Stimulated activated CD8-positive, alpha-beta memory T cell treated with anti-CD3 and anti-CD28 coated beads, Interleukin-4, amount 100 ng/mL, for 24 hours (primary cell): ENCODE measurements around the gene CLIP3.
"Not testable (repeated sequence)": the region's sequence is repeated elsewhere in the genome, so short reads cannot be mapped to it uniquely, and the experiment has no call there.

ENCODE experiments used
- DNase-seq: peaks from one replicate; pipeline ENCODE4 v3.0.0-alpha.2; 2020; ENCODE audit warnings: low read depth

Gene CLIP3, protein sequence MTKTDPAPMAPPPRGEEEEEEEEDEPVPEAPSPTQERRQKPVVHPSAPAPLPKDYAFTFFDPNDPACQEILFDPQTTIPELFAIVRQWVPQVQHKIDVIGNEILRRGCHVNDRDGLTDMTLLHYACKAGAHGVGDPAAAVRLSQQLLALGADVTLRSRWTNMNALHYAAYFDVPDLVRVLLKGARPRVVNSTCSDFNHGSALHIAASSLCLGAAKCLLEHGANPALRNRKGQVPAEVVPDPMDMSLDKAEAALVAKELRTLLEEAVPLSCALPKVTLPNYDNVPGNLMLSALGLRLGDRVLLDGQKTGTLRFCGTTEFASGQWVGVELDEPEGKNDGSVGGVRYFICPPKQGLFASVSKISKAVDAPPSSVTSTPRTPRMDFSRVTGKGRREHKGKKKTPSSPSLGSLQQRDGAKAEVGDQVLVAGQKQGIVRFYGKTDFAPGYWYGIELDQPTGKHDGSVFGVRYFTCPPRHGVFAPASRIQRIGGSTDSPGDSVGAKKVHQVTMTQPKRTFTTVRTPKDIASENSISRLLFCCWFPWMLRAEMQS

DNA sequence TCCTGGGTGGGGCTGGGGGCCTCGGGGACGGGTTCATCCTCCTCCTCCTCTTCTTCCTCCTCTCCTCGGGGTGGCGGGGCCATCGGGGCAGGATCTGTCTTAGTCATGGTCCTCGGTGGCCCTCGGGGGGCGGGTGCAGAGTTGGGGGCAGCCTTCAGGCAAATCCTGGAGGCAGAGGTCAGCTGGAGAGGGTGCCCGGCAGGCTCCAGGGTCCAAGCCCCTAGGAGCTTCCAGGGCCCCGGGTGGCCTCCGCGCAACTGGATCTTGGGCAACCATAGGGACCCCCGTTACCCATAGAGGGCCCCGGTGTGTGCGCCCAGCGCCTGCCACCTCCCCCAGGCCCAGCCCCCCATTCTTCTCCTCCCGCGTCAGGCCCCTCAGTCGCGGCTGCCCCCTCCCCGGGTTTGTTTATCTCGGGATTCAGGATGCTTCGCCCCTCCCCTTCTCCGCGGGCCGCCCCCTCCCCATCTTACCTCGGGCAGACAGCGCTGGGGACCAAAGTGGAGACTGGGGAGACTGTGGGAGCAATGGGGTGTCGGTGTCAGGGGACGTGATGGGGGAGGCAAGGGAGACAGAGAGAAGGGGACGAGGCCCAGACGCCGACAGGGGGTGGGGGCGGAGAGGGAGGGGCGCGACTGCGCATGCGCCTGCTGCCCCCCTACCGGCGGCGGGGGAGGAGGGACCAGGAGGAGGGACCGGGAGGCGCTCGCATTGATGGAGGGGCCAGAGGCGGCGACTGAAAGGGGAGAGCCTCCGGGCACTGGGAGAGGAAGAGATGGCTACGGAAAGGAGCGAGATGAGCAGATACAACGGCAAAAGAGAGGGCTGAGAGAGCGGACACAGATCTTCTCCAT is at the start of gene CLIP3:
Gene CLIP3, minus strand, starts transcription at position 623 of the 854 bp plus-strand sequence. Its CDS starts 516 bp downstream, at position 107.
- DNase-seq, result peak; percentile 34

DNA sequence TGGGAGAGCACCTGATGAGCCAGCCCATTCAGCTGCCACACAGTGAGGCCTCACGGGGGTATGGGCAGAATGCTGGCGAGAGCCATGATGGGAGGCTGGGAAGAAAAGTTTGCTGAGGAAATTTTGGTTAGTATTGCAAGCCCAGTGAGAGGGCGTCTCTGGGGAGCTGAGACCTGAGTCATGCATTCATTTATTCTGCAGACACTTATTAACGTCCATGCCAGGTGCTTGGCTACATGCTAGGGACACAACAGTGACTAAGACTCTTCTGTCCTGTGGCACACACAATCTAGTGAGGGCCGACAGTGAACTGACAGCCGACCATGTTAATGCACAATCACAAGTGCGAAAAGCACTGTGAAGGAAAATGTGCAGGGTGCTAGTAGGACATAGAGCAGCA is 49.2 kb upstream of the CLIP3 start:
- no peak for DNase-seq

DNA sequence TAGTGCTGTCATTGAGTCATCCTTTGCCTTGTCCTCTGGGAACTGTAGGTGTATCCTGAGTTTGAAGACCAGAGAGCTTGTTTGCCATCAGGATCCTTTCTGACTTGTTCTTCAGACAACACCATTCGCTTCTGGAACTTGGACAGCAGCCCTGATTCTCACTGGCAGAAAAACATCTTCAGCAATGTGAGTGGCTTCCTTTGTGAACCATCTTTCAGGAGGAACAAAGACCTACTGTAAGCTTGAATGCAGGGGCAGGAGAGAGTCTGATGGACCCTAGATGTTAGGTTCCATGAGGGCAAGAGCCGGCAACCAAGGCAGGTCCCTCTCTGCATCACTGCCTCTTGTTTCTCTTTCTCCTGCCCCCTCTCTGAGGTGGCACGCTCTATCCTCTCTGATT is 48.7 kb upstream of the CLIP3 start:
- DNase-seq, result no peak

DNA sequence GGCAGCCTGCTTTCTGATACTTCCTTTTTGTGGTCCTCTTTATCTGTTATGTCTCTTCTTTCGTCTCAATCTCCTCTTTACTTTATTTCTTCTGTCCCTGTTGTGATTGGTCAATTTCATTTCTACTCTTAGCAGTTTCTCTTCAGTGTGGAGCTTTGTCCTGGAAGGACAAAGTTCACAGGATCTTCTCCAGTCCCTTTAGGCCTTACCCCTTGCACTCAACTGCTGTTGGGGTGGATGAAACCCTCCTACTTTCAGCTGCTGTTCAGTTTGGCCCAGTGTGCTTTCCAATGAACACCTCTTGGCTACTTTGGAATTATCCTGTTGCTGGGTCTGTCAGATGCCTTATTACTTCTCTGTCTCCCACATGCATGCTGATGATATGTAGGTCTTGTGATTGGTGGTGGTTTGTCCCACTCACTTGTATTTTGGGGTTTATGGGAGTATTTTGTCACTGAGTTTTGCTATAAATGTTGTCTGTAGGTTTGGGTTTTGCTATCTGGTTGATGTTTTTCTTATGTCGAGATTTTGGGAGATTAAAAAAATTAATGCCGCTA is 46.8 kb upstream of the CLIP3 start:
- DNase-seq, result no peak

DNA sequence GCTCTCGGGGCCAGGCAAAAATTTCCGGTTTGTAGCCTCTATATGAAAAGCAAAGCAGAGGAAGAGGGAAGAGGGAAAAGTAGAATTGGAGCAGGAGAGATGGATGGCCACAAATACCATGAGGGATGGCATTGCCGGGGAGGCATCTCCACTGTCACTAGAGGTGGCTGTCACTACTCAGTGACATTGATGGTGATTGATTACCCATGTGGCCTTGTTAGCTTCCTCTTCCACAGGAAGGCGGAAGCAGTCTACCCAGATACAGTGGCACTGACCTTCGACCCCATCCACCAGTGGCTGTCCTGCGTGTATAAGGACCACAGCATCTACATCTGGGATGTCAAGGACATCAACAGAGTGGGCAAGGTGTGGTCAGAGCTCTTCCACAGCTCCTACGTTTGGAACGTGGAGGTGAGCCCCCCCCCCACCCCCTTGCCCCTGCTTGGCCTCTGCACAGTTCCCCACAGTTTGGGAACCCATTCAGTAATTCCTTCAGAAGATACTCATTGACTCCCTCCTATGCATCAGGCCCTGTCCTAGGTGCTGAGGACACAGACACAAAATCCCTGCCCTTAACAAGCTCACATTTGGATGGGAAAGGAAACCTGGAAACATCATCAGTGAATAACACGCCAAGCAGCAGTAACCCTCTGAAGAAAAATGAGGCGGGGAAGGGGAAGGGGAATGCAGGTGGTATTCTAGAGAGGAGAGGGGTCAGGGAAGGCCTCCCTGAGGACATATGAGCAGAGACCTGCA is 40.6 kb upstream of the CLIP3 start:
- no peak for DNase-seq

DNA sequence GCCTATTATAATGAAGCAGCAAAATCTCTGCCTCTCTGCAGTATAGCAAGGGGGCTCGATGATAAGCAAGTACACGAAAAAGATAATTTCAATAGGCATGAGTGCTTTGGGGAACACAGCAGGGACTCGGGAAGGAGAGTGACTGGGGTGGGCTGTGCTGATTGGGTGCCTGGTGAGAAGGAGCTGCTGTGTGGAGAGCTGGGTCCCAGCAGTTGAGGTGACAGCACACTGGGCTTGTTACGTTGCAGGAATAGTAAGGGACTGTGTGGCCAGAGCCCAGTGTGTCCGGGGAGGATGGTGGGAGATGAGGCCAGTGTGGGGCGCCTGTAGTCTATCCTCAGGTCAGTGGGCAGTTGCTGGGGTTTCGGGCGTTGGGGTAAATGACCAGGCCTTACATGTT is 39.4 kb upstream of the CLIP3 start:
- no peak for DNase-seq

DNA sequence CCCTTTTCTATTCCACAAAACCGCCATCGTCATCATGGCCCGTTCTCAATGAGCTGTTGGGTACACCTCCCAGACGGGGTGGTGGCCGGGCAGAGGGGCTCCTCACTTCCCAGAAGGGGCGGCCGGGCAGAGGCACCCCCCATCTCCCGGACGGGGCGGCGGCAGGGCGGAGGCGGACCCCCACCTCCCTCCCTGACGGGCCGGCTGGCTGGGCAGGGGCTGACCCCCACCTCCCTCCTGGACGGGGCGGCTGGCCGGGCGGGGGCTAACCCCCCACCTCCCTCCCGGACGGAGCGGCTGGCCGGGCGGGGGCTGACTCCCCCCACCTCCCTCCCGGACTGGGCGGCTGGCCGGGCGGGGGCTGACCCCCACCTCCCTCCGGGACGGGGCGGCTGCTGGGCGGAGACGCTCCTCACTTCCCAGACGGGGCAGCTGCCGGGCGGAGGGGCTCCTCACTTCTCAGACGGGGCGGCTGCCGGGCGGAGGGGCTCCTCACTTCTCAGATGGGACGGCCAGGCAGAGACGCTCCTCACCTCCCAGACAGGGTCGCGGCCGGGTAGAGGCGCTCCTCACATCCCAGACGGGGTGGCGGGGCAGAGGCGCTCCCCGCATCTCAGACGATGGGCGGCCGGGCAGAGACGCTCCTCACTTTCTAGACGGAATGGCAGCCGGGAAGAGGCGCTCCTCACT is 36.3 kb upstream of the CLIP3 start:
- DNase-seq, result not testable (repeated sequence)

DNA sequence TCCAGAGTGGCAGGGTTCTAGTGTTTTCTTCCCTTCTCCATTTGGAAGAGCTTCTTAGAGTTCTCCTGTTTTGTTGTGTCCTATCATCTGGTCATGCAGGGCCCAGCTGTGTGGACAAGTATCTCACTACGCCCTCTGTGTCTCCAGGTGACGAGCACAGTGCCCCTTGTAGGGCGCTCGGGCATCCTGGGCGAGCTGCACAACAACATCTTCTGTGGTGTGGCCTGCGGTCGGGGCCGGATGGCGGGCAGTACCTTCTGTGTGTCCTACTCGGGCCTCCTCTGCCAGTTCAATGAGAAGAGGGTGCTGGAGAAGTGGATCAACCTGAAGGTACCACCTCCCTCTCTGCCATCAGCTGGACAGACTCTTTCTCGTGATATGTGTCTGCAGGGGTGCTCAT is 35.0 kb upstream of the CLIP3 start:
- no peak for DNase-seq

DNA sequence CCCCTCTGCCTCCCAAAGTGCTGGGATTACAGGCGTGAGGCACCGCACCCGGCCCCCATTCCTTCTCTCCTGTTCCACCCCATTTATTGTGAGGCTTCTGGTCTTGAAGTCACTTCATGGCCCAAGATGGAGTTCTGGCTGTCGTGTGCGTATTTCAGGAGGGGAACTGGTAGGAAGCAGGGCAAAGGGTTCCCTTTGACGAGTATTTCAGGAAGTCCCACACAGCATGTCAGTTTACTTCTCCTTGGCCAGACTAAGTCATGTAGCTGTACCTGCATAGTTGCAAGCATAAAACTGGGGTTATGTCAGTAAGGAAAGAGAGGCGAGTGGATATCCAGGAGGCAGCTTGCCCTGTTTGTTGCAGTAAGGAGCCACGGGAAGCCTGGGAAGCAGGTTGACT is 32.2 kb upstream of the CLIP3 start:
- no peak for DNase-seq

DNA sequence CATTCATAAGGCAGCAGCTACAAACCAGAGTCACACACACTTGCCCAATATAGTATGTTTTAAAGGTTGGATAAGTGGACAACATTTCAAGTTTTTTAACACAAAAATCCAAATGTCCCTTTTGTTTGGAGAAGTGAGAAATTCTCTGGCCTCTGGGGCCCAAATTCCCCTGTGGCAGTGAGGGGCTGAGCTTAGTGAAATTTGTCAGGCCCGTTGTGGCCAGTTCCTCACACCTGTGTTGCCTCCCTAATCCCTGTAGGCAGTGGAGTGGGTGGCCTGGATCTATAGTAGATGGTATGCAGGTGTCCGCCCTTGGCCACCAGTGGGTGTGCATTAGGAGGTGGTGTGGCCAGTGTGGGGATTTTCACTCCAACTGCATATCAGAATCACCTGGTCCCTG is 28.7 kb upstream of the CLIP3 start:
- no peak for DNase-seq

DNA sequence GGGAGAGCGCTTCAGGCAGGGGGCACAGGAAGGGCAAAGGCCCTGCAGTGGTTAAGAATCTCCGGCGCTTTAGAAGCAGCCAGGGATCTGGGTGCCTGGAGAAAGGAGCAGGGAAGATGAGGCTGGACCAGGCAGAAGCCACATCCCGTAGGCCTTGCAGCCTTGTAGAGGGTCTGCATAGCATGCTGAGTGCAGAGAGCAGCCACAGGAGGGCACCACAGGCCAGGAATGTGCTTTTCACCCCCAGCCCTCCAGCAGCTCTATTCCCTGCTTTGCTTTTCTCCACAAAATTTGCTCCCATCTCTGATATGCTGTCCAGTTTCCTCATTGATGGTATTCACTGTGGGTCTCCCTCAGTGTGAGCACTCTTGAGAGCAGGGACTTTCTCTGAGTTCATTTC is 27.8 kb upstream of the CLIP3 start:
- DNase-seq, result peak; percentile 7

DNA sequence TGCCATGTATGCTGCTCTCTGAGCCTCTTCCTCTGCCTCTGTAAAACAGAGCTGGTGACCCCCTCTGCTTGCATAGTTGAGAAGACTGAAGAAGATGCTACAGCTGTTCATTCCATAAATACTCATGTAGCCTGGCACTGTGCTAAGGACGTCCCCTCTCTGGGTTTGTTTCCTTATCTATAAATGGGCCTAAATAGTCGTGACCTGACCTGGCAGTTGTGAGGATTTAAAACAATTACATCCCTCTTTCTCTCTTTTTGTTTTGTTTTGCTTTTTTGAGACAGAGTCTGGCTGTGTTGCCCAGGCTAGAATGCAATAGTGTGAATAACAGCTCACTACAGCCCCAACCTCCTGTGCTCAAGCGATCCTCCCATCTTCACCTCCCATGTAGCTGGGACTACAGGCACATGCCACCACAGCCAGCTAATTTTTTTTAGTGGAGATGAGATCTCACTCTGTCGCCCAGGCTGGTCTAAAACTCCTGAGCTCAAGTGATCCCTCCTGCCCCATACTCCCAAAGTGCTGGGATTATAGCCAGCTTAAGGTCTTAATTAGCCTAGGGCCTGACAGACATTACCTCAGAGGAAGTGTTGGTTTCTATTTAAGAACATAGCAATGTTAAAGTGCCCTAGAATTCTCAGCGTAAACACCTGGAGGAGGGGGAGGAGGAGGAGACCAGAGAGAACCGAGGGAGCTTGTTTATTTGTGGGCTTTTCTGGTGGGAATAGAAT is 26.7 kb upstream of the CLIP3 start:
- DNase-seq, result no peak

DNA sequence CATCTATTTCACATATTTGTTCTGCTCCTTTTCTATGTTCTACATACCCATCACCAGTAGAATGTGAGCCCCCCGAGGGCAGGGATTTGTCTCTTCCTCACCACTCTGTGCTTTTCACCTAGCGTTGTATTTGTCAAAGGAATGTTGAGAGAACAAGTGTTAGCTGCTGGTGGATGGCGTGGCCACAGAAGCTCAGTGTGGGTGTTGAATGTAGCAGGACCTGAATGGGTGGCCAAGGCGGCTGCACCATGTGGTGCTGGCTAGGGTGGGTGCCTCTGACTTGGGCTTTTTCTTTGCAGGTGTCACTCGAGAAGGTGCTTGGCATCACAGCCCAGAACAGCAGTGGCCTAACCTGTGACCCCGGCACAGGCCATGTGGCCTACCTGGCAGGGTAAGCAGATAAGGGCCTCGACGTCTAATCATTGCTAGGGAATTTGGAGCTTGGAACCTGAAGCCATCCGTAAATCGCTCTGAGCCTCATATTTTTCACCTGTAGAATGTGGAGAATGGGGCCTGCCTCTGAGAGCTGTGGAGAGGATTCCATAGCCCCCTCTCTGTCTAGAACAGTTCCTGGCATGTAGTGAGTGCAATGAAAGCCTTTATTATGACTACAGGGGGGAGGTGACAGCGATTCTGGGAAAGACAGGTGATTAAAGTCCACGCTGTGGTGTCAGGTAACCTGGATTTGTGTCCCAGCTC is 26.0 kb upstream of the CLIP3 start:
- no peak for DNase-seq

DNA sequence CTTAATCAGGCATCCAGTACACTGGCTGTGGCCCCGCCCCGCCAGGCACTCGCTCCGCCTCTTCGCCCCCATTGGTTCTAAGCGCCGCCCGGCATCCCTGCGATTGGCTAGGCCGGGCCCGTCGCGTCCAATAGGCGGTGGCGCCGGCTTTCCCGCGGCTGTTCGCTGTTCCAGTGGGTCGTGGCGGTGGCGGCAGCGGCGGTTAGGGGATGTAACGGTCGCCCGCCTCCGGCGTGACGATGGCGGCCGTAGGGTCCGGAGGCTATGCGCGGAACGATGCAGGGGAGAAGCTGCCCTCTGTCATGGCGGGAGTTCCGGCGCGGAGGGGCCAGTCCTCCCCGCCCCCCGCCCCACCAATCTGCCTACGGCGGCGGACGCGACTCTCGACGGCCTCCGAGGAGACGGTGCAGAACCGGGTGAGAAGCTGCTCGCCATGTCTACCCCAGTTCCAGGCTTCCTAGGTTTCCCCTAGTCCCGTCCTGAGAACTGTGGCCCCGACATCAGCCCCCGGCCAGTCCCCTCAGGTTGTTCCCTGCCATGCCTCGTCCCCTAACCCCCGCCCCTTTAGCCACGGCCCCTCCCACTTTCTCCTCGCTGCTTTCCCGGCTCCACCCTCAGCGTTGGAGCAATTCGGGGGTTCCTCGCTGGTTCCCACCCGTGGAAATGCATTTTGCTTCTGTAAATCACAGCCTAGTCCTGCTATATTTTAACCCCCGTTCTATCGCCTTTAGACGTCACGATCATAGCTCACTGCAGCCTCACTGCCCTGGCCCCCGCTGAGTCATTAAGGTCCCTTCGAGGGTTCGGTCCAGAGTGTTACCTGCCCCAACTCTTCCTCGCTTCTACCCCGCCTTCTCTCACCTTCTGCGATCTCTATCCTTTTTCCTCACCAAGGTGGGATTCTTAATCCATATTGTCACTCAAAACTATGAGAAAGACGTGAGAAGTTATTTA is 22.3 kb upstream of the CLIP3 start, which contains the start of gene WDR62:
Gene WDR62, plus strand, starts transcription at position 165 of the 954 bp plus-strand sequence. Its CDS starts 75 bp downstream, at position 240.
- DNase-seq, result peak; percentile 92

DNA sequence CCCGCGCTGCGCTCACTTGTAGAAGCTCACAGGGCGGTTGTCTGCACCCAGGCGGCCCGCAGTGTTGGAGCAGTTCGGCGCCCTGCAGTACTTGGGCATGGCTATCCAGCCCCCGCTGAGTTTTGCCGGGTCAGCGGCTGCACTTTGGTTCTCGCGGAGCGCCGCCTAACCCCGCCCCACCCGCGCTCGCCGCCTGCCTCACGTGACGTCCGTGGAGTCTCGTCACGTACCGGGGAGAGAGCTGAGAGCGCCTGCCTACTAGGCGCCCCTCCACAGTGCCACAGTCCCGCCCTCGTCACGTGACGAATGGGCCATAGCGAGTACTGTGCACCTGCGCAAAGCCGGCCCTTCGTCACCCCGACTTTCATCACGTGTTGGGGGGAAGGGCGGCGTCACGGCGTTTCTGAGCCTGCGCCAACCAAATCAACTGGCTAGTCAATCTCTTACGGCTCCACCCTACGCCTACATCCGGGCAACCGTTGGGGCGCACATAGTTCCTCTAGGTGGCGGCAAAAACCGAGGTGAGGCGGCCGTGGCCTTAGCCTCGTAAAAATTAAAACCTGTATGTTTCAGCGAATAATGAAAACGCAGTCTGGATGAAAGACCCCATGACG is 21.6 kb upstream of the CLIP3 start, which contains the start of gene THAP8:
Gene THAP8, minus strand, starts transcription at position 167 of the 614 bp plus-strand sequence. Its CDS starts 68 bp downstream, at position 99.
- peak; percentile 100 for DNase-seq

DNA sequence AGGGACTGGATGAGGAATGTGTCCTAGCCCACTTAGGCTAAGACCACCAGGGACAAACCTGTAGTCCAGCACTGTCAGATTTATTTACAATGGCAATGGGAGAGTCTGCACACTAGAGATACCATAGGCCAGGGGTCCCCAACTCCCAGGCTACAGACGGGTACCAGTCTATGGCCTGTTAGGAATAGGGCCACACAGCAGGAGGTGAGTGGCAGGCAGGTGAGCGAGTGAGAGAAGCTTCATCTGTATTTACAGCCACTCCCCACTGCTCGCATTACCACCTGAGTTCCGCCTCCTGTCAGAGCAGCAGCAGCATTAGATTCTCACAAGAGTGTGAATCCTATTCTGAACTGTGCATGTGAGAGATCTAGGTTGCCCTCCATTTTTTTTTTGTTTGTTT is 19.0 kb upstream of the CLIP3 start:
- no peak for DNase-seq

DNA sequence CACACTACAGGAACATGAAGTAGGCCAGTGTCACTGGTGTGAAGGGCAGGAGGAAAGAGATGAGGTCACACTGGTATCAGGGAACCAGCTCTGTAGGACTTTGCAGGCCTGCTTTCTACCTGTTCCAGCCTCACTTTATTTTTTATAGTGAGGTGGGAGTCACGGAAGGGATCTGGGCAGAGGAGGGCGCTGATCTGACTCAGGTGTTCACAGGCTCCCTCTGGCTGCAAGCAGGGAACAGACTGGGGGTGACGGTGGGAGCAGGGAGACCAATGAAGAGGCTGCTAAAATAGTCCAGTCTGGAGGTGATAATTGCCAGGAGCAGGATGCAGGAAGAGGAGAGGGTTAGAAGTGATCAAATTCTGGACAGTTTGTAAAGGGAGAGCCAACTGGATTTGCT is 18.6 kb upstream of the CLIP3 start:
- DNase-seq, result no peak
